T47D (cell line): ENCODE data around the gene MIS18A.

Source experiments
- DNase-seq, 2 experiments: peaks; one replicate each; pipeline versions ENCODE4 v3.0.0 to v3.0.0-alpha.2; 2011 to 2012; ENCODE audit warnings: low read depth in 1 of 2, low spot score in 1 of 2
- JUND ChIP-seq: IDR thresholded peaks from 2 replicates; pipeline ENCODE4 v1.6.1; 2012; ENCODE audit warnings: low read depth
- in situ Hi-C: cut with HindIII; loops from 2 replicates; pipeline ENCODE4 v1.10.0; 2016; ENCODE audit warnings: low sequenced_read_pairs, low pct_unique_long_range_greater_than_20kb

The MIS18A gene

GRCh38 chr21:32278518-32279376 is at the start of gene MIS18A:
Gene MIS18A, minus strand, starts transcription at chr21:32279049. Its CDS starts 35 bp downstream, at chr21:32279014.
- DNase-seq = peak; percentile 88 to 96
- TF ChIP-seq JUND = no peak
- in situ Hi-C loops = no loop called here

- TF ChIP-seq JUND = no peak
- no peak for DNase-seq
- in situ Hi-C loops = no loop called here
These were observed 49.7 kb upstream of the MIS18A start for GRCh38 chr21:32328595-32328994.

GRCh38 chr21:32325706-32326105 is 46.9 kb upstream of the MIS18A start:
- no peak for TF ChIP-seq JUND
- no peak for DNase-seq
- in situ Hi-C loops = no loop called here

GRCh38 chr21:32322676-32323075 is 43.8 kb upstream of the MIS18A start:
- TF ChIP-seq JUND = no peak
- DNase-seq = no peak
- in situ Hi-C loops = no loop called here

GRCh38 chr21:32322103-32322502 is 43.3 kb upstream of the MIS18A start:
- DNase-seq = no peak
- in situ Hi-C loops = no loop called here
- no peak for TF ChIP-seq JUND

GRCh38 chr21:32321480-32321879 is 42.6 kb upstream of the MIS18A start:
- in situ Hi-C loops = no loop called here
- TF ChIP-seq JUND = no peak

GRCh38 chr21:32320726-32321125 is 41.9 kb upstream of the MIS18A start:
- in situ Hi-C loops = no loop called here
- TF ChIP-seq JUND = no peak
- no peak for DNase-seq

More at GRCh38 chr21:32321480-32321879, 42.6 kb upstream of the MIS18A start:
- DNase-seq = no peak

- in situ Hi-C loops = no loop called here
- no peak for DNase-seq
- no peak for TF ChIP-seq JUND
These were observed 41.2 kb upstream of the MIS18A start for GRCh38 chr21:32320059-32320458.

- DNase-seq = no peak
- no peak for TF ChIP-seq JUND
- in situ Hi-C loops = no loop called here
These were observed 40.2 kb upstream of the MIS18A start for GRCh38 chr21:32319012-32319411.

GRCh38 chr21:32317726-32318125 is 38.9 kb upstream of the MIS18A start:
- in situ Hi-C loops = no loop called here
- no peak for TF ChIP-seq JUND
- DNase-seq = no peak

GRCh38 chr21:32316361-32317215 is 37.7 kb upstream of the MIS18A start:
- no peak for DNase-seq
- in situ Hi-C loops = no loop called here
- no peak for TF ChIP-seq JUND

- no peak for TF ChIP-seq JUND
- DNase-seq = no peak
- in situ Hi-C loops = no loop called here
These were observed 36.8 kb upstream of the MIS18A start for GRCh38 chr21:32315511-32316281.

GRCh38 chr21:32314806-32315205 is 36.0 kb upstream of the MIS18A start:
- TF ChIP-seq JUND = no peak
- in situ Hi-C loops = no loop called here
- DNase-seq = no peak
